Smooth muscle cell (in vitro differentiated cells): Measurements from ENCODE around the gene PHF24. TPM values are rescaled to one million over a fixed set of nuclear protein-coding genes. Genes with fewer than 3 reads are reported as not detected.

Source experiments
- DNase-seq: peaks from one replicate; lab custom pipeline; 2025; ENCODE audit not compliant: unreplicated experiment; lab: John Stamatoyannopoulos, UW
- H2AFZ ChIP-seq: fragments of 200-600 bp; sonication (generic); 2 replicates; pipeline ENCODE4 v1.6.0; 2016; ENCODE audit warnings: antibody characterized with exemption, low read depth, mild to moderate bottlenecking
- H3F3A ChIP-seq: fragments of 200-600 bp; sonication (generic); 2 replicates; pipeline ENCODE4 v1.6.0; 2017; ENCODE audit warnings: antibody characterized with exemption, low read depth
- H3K27ac ChIP-seq: fragments of 200-600 bp; sonication (generic); 2 replicates; pipeline ENCODE4 v1.5.1; 2016; ENCODE audit warnings: low read depth, mild to moderate bottlenecking
- H3K27me3 ChIP-seq: fragments of 200-600 bp; sonication (generic); 2 replicates; pipeline ENCODE4 v1.6.1; 2016; ENCODE audit warnings: low read depth, mild to moderate bottlenecking
- H3K36me3 ChIP-seq: fragments of 200-600 bp; sonication (generic); 2 replicates; pipeline ENCODE4 v1.5.1; 2016; ENCODE audit warnings: low read depth
- H3K4me1 ChIP-seq: fragments of 200-600 bp; sonication (generic); 2 replicates; pipeline ENCODE4 v1.5.1; 2016; ENCODE audit warnings: low read depth
- H3K4me2 ChIP-seq: fragments of 200-600 bp; sonication (generic); 2 replicates; pipeline ENCODE4 v1.6.0; 2016; ENCODE audit warnings: mild to moderate bottlenecking
- H3K4me3 ChIP-seq: fragments of 200-600 bp; sonication (generic); 2 replicates; pipeline ENCODE4 v1.5.1; 2016; ENCODE audit warnings: mild to moderate bottlenecking
- H3K79me2 ChIP-seq: fragments of 200-600 bp; sonication (generic); 2 replicates; pipeline ENCODE4 v1.6.0; 2016; ENCODE audit warnings: low read depth, mild to moderate bottlenecking
- H3K9ac ChIP-seq: fragments of 200-600 bp; sonication (generic); 2 replicates; pipeline ENCODE4 v1.6.0; 2016; ENCODE audit warnings: low read depth
- H3K9me3 ChIP-seq: fragments of 200-600 bp; sonication (generic); replicated peaks from 2 replicates; pipeline ENCODE4 v1.5.1; 2016; ENCODE audit warnings: low read depth
- H4K20me1 ChIP-seq: fragments of 200-600 bp; sonication (generic); 2 replicates; pipeline ENCODE4 v1.6.0; 2016; ENCODE audit warnings: low read depth
- CTCF ChIP-seq: fragments of 200-600 bp; sonication (generic); IDR thresholded peaks from 2 replicates; pipeline ENCODE4 v1.5.1; 2017; ENCODE audit warnings: borderline replicate concordance, mild to moderate bottlenecking, antibody characterized with exemption; ENCODE audit not compliant: insufficient read depth, poor library complexity, severe bottlenecking
- WGBS: methylation state at CpG from one replicate; pipeline ENCODE4 v1.1.7; 2016; ENCODE audit warnings: low lambda C conversion rate; 5-methylcytosine and 5-hydroxymethylcytosine counted together
- polyA plus RNA-seq: library from polyadenylated mRNA; unstranded; fragments of >200 nt; fragmentation: Nextera tagmentation; extraction: Ambion mirVana; gene quantifications from 2 replicates; pipeline ENCODE4 v1.2.1, GENCODE V29; 2016
- total RNA-seq: library from RNA; depleted of rRNA; stranded (reverse); fragments of >200 nt; gene quantifications from 2 replicates; pipeline ENCODE4 v1.2.3, GENCODE V29; 2014

Gene PHF24
- total and polyA plus RNA-seq, 2 experiments from 2014 or later: 0.07 to 0.22 TPM

GRCh38 chr9:34992376-34992951 lies 34.4 kb downstream of the PHF24 start:
- no peaks in the 10 kb centered on the region for H3K36me3 ChIP-seq
- TF ChIP-seq CTCF: no peak
- peaks cover 49% of the 10 kb centered on the region for H3F3A ChIP-seq
- peak overlapping the region; percentile 100 for H3K27ac ChIP-seq
- no peak overlapping the region for H3K4me3 ChIP-seq
- peaks cover 57% of the 10 kb centered on the region for H3K4me1 ChIP-seq
- 34% methylated on average over 16 of the region's 16 CpGs for WGBS
- H3K9ac ChIP-seq: peak overlapping the region; percentile 94
- no peak overlapping the region for H2AFZ ChIP-seq
- H3K9me3 ChIP-seq: no peaks in the 10 kb centered on the region
- DNase-seq: peak; percentile 75
- no peaks in the 10 kb centered on the region for H3K79me2 ChIP-seq
- peaks cover 9% of the 10 kb centered on the region for H4K20me1 ChIP-seq
- H3K27me3 ChIP-seq: no peaks in the 10 kb centered on the region
- peak overlapping the region; percentile 76 for H3K4me2 ChIP-seq

GRCh38 chr9:34993502-34994259 lies 35.6 kb downstream of the PHF24 start:
- H3K4me1 ChIP-seq: peaks cover 51% of the 10 kb centered on the region
- peaks cover 9% of the 10 kb centered on the region for H4K20me1 ChIP-seq
- peak overlapping the region; percentile 76 for H3K4me2 ChIP-seq
- peak overlapping the region; percentile 94 for H3K9ac ChIP-seq
- no peaks in the 10 kb centered on the region for H3K36me3 ChIP-seq
- H3K4me3 ChIP-seq: no peak overlapping the region
- 28% methylated on average over 10 of the region's 10 CpGs for WGBS
- TF ChIP-seq CTCF: no peak
- no peaks in the 10 kb centered on the region for H3K9me3 ChIP-seq
- peak overlapping the region; percentile 100 for H3K27ac ChIP-seq
- no peaks in the 10 kb centered on the region for H3K27me3 ChIP-seq
- H3F3A ChIP-seq: peaks cover 49% of the 10 kb centered on the region
- no peak overlapping the region for H2AFZ ChIP-seq
- no peaks in the 10 kb centered on the region for H3K79me2 ChIP-seq
- peak; percentile 50 for DNase-seq

GRCh38 chr9:34994260-34994899 lies 36.3 kb downstream of the PHF24 start:
- Histone ChIP-seq H3K79me2 (no peaks in the 10 kb centered on the region), H3F3A (peaks cover 49% of the 10 kb centered on the region), H3K9me3 (no peaks in the 10 kb centered on the region), H3K36me3 (no peaks in the 10 kb centered on the region), H3K4me1 (peaks cover 51% of the 10 kb centered on the region), H3K27me3 (no peaks in the 10 kb centered on the region), H3K4me2 (peak overlapping the region; percentile 76), H3K4me3 (no peak overlapping the region), H2AFZ (no peak overlapping the region), H4K20me1 (peaks cover 9% of the 10 kb centered on the region), H3K9ac (peak overlapping the region; percentile 94), H3K27ac (peak overlapping the region; percentile 100)
- DNase-seq: no peak
- whole genome bisulfite sequencing: 30% methylated on average over 4 of the region's 4 CpGs
- peak; percentile 38 for TF ChIP-seq CTCF
